ENCODE results near the gene MCTP1. TPM values are rescaled to one million over a fixed set of nuclear protein-coding genes. Genes with fewer than 3 reads are reported as not detected.

The MCTP1 gene
- total and polyA plus RNA-seq, 10 of the 15 experiments (the other 5 are each of a cell fraction or from before 2014, with no cell fraction given): 12.6 to 45.9 (median 18.8) TPM

- intact Hi-C loops (cut with micrococcal nuclease; ENCODE audit: unreplicated experiment): loop anchor here (2.0 kb wide), 1 partner anchor 14 kb away; no protein-coding TSS in a partner anchor
- H3K4me1 ChIP-seq (ENCODE audit: control insufficient read depth, insufficient read depth, low read length): no peaks in the 10 kb centered on the region
- no peak overlapping the region for H3K4me3 ChIP-seq
- TF ChIP-seq IKZF2 (IDR thresholded peaks at IDR 0.05) (peak; percentile 47 to 48; a peak in 2 of 4 replicates), EP300 (IDR thresholded peaks at IDR 0.05; ENCODE audit: borderline replicate concordance in 1 of 2, control insufficient read depth in 1 of 2, low read depth in 2 of 2, low read length in 2 of 2) (peak in 1 of 2 experiments; percentile 50; a peak in 1 of 4 replicates), YY1 (IDR thresholded peaks at IDR 0.05; ENCODE audit: low read depth, low read length) (no peak), MTA2 (IDR thresholded peaks at IDR 0.05; ENCODE audit: low read depth) (peak; percentile 58), ZNF384 (IDR thresholded peaks at IDR 0.05; ENCODE audit: borderline replicate concordance, low read depth, low read length) (no peak), IKZF1 (conservative IDR thresholded peaks at IDR 0.05) (0 out of 2 replicates have a peak, but pooled peaks have one; percentile 25)
- H3K36me3 ChIP-seq (ENCODE audit: control insufficient read depth in 2 of 2, insufficient read depth in 2 of 2, low read length in 1 of 2): no peaks in the 10 kb centered on the region
- SMC1A ChIA-PET (ENCODE audit: uncharacterized antibody, unreplicated experiment): interaction anchor here (0.7 to 3.2 kb wide), 13 partner anchors 8 to 134 kb away, joined by 3 to 13 read pairs (median 4); no protein-coding TSS in a partner anchor
- no peaks in the 10 kb centered on the region for H3K9me3 ChIP-seq (replicated peaks; ENCODE audit: control insufficient read depth, insufficient read depth, low read length)
- H3K9ac ChIP-seq (ENCODE audit: control insufficient read depth, insufficient read depth, low read length): no peak overlapping the region
- in situ Hi-C loops (cut with MboI): no loop called here
- no peaks in the 10 kb centered on the region for H3K79me2 ChIP-seq (ENCODE audit: control insufficient read depth, insufficient read depth, low read length)
- no peak overlapping the region for H3K27ac ChIP-seq (ENCODE audit: control insufficient read depth, insufficient read depth)
- no peak overlapping the region for H2AFZ ChIP-seq (ENCODE audit: control insufficient read depth, low read depth, low read length)
- RAD21 ChIA-PET (ENCODE audit: unreplicated experiment): interaction anchor here (1.0 to 2.0 kb wide), 9 partner anchors 11 to 133 kb away, joined by 3 to 8 read pairs (median 6); no protein-coding TSS in a partner anchor
- H3K4me2 ChIP-seq (ENCODE audit: control insufficient read depth, insufficient read depth): no peak overlapping the region
- H3K27me3 ChIP-seq (replicated peaks in 1 of 2; ENCODE audit: control insufficient read depth in 2 of 2, insufficient read depth in 2 of 2, low read length in 1 of 2): no peaks in the 10 kb centered on the region
- POLR2A ChIA-PET: interaction anchor here (0.9 to 1.5 kb wide), 3 partner anchors 9 to 15 kb away, joined by 3 to 6 read pairs (median 3); no protein-coding TSS in a partner anchor
- DNase-seq (ENCODE audit: low read depth, low spot score) (peak; percentile 39), ATAC-seq (peak; percentile 96), FAIRE-seq (no peak)
- CTCF ChIA-PET: interaction anchor here (1.0 to 2.1 kb wide), 4 partner anchors 11 to 133 kb away, joined by 4 to 9 read pairs (median 6); no protein-coding TSS in a partner anchor
- no TSS peak for BruUV-seq (replicated peaks)
- 24% methylated on average over 1 of the region's 1 CpG for WGBS (ENCODE audit: insufficient coverage, insufficient replicate concordance, low lambda C conversion rate, missing lambda C conversion rate)
- H4K20me1 ChIP-seq (ENCODE audit: control insufficient read depth, insufficient read depth): no peaks in the 10 kb centered on the region
Measured at GRCh38 chr5:95102687-95103086, 182.2 kb downstream of the MCTP1 start.

Measured in GM12878 (cell line).